Activated T-helper 2 cell treated with anti-CD3 and anti-CD28 coated beads, Interferon-gamma antibody, Interleukin-2, Interleukin-4, amounts not matched to agents 10 μg/mL and 5 μg/mL and 100 μg/mL, durations not matched to agents 14 hours and 24 hours and 36 hours (primary cell): ENCODE data around the gene MEGF11. TPM values are rescaled to one million over a fixed set of nuclear protein-coding genes. Genes with fewer than 3 reads are reported as not detected.

Source experiments
- DNase-seq: peaks from one replicate; pipeline ENCODE4 v3.0.0; 2021; ENCODE audit warnings: low spot score
- H3K27ac Mint-ChIP-seq: one replicate; pipeline ENCODE4 v1.8.0; 2021; ENCODE audit warnings: mixed read lengths
- H3K27me3 Mint-ChIP-seq: one replicate; pipeline ENCODE4 v1.8.0; 2021; ENCODE audit warnings: low read depth, mixed read lengths
- H3K36me3 Mint-ChIP-seq: one replicate; pipeline ENCODE4 v1.8.0; 2021; ENCODE audit warnings: low read depth, mixed read lengths
- H3K4me1 Mint-ChIP-seq: one replicate; pipeline ENCODE4 v1.8.0; 2021; ENCODE audit warnings: low read depth, mixed read lengths
- H3K4me3 Mint-ChIP-seq: one replicate; pipeline ENCODE4 v1.8.0; 2021; ENCODE audit warnings: low read depth, mild to moderate bottlenecking, moderate library complexity, mixed read lengths
- H3K9me3 Mint-ChIP-seq: one replicate; pipeline ENCODE4 v1.8.0; 2021; ENCODE audit warnings: mixed read lengths
- intact Hi-C: fragments of 100-400 bp; cut with micrococcal nuclease; formaldehyde crosslinking; loops from one replicate; pipeline ENCODE4 v1.15.1; 2023
- total RNA-seq: library from RNA; stranded (reverse); gene quantifications from 2 replicates; pipeline ENCODE4 v1.2.3, GENCODE V29; 2022

Gene MEGF11
- total RNA-seq, 1 donor from 2014 or later: not detected

DNA sequence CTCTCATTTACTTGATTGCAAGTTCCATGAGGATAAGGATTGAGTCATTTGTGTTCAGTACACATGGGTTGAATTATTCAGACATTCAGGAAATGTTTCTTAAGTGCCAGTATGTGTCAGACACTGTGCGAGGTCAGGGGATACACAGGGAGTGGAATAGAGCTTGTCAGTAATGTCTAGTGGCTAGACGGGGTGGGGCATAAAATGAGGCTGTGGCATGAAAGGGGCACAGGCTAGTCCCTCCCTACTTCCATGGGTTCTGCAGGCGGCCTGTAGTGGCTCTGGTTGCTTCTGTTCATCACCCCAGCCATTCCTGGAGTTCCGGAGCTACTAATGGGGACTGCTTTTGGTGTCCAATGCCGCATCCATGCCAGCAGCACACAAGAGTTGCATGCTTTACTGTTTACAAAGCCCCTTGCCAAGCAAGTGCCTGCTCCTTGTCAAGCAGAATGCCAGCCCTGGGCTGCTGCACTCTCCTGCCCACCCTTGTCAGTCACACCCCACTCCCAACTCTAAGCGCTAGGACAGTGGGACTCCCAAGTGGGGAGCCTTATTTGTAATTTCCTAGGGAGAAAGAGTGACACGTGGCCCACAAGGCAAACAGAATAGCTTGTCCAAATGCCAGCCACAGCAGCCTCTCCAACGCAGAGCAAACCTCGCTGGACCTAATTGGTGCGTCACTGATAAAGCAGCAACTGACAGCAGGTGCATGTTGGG, 313.5 kb downstream of the MEGF11 start:
- Mint-ChIP-seq H3K27ac (no peak overlapping the region), H3K4me3 (no peak overlapping the region), H3K4me1 (peaks cover 16% of the 10 kb centered on the region), H3K36me3 (no peaks in the 10 kb centered on the region), H3K9me3 (no peaks in the 10 kb centered on the region), H3K27me3 (peaks cover 14% of the 10 kb centered on the region)
- intact Hi-C loops: no loop called here
- no peak for DNase-seq

DNA sequence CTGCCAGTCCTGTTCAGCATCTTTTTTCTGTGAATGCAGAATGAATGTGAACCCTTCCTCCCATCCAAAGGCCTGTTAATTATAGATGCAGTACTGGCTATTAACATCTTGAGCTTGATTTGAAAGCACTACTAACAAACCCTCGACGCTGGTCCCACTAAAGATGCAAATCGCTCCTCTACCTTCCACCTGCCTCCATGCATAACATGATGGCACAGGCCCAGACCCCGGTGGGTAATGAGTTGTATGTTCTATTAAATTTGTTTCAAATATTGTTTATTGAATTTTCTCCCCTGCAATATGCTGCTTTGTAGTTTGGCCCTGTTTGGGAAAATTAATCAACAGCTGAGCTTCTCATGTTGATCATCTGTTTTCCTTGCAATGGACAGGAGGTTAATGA, 314.9 kb downstream of the MEGF11 start:
- Mint-ChIP-seq H3K4me1 (peaks cover 16% of the 10 kb centered on the region), H3K27ac (no peak overlapping the region), H3K4me3 (no peak overlapping the region), H3K27me3 (peaks cover 8% of the 10 kb centered on the region), H3K36me3 (no peaks in the 10 kb centered on the region), H3K9me3 (no peaks in the 10 kb centered on the region)
- intact Hi-C loops: no loop called here
- DNase-seq: no peak

DNA sequence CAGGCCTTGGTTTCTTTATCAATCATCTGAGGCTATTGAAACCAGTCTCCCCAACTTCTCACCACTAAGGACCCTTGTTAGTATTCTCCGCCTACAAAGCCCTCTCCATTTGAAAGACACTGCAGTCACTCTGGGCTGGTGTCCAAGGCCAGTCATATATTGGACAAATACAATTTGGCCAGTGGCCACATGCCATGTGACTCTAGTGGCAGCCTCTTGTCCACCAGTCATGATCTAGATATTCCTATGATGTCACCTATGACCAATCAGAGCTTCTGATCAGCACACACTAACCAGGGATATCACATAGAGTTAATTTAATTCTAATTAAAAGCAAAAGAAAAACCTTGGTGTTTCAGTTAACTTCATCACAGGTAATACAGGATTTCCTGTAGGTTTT, 316.1 kb downstream of the MEGF11 start:
- peaks cover 14% of the 10 kb centered on the region for H3K4me1 Mint-ChIP-seq

DNA sequence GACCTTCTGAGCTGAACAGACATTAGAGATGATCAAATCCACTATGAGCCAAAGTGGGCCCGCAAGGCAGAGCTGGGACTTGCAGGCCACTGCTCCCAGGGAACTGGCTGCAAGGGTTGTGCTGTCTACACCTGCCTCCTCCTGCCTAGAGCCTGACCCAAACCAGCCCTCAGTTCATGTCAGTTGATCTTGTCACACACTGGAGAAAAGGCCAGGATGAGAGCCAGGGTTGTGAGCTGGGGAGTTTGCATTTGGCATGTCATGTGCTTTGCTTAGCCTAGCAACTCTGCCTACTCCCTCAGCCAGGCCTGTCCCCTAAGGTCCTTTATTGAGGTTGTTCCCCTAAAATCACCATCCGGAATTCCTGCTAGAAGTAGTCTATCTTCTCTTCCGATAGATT, 316.5 kb downstream of the MEGF11 start:
- no peak overlapping the region for H3K27ac Mint-ChIP-seq
- no peak overlapping the region for H3K4me3 Mint-ChIP-seq
- H3K36me3 Mint-ChIP-seq: no peaks in the 10 kb centered on the region
- H3K27me3 Mint-ChIP-seq: peaks cover 7% of the 10 kb centered on the region
- peaks cover 9% of the 10 kb centered on the region for H3K4me1 Mint-ChIP-seq
- no peak for DNase-seq
- H3K9me3 Mint-ChIP-seq: no peaks in the 10 kb centered on the region
- intact Hi-C loops: no loop called here

More for the DNA sequence above, 316.1 kb downstream of the MEGF11 start:
- intact Hi-C loops: no loop called here
- Mint-ChIP-seq H3K36me3 (no peaks in the 10 kb centered on the region), H3K27ac (no peak overlapping the region), H3K9me3 (no peaks in the 10 kb centered on the region), H3K27me3 (peaks cover 4% of the 10 kb centered on the region), H3K4me3 (no peak overlapping the region)
- no peak for DNase-seq

DNA sequence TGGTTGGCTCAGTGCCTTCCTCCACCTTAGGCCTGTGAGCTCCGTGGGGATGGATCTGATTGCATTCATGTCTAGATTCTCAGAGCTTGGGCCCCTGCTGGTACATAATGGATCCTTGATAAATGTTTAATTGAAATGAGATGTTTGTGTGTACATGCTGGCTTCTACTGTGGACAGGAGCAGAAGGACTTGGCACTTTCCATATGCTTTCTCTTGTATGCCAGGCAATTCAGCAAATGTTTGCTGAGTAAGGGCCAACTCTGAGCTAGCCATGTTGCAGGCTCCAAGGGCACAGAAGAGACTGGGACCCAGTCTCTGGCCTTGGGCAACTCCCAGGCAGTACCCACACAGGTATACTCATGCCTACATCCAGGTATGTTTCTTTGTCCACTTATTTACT, 317.3 kb downstream of the MEGF11 start:
- Mint-ChIP-seq H3K9me3 (no peaks in the 10 kb centered on the region), H3K4me3 (no peak overlapping the region), H3K4me1 (peaks cover 3% of the 10 kb centered on the region), H3K27ac (no peak overlapping the region), H3K27me3 (peaks cover 7% of the 10 kb centered on the region), H3K36me3 (no peaks in the 10 kb centered on the region)
- intact Hi-C loops: no loop called here
- DNase-seq: no peak

DNA sequence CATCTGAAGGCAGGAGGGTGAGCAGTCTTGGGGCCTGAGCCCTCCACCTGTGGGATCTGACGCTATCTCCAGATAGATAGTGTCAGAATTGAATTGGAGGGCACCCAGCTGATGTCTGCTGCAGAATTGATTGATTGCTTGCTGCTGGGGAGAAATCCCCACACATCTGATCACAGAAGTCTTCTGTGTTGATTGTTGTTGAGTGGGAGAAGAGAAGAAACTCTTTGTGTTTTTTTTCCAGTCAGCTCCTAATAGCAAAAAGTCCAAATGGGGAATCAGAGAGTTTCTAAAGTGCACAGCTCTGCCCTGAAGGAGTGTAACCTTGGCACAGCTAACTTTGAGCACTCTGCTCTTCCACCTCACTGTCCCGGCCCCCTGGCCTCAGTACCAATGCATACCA, 318.2 kb downstream of the MEGF11 start:
- peaks cover 3% of the 10 kb centered on the region for H3K4me1 Mint-ChIP-seq
- H3K36me3 Mint-ChIP-seq: no peaks in the 10 kb centered on the region
- DNase-seq: no peak
- peaks cover 4% of the 10 kb centered on the region for H3K27me3 Mint-ChIP-seq
- intact Hi-C loops: no loop called here
- no peak overlapping the region for H3K4me3 Mint-ChIP-seq
- no peaks in the 10 kb centered on the region for H3K9me3 Mint-ChIP-seq
- no peak overlapping the region for H3K27ac Mint-ChIP-seq

DNA sequence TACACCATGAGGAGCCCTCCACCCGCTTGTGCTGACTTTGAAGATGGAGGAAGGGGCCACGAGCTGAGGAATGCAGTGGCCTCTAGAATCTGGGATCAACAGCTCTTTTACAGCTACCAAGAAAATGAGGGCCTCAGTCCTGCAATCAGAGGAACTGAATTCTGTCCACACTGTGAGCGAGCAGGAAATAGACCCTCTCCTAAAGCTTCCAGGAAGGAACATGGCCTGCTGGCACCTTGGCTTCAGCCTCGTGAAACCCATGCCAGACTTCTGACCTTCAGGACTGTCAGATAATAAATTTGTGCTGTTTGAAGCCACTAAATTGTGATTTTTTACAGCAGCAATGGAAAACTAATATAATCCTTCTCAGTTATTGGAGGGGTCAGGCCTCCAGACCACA, 322.3 kb downstream of the MEGF11 start:
- Mint-ChIP-seq H3K27ac (no peak overlapping the region), H3K27me3 (peaks cover 3% of the 10 kb centered on the region), H3K4me3 (no peak overlapping the region), H3K36me3 (no peaks in the 10 kb centered on the region), H3K9me3 (no peaks in the 10 kb centered on the region), H3K4me1 (no peaks in the 10 kb centered on the region)
- intact Hi-C loops: no loop called here
- DNase-seq: no peak

DNA sequence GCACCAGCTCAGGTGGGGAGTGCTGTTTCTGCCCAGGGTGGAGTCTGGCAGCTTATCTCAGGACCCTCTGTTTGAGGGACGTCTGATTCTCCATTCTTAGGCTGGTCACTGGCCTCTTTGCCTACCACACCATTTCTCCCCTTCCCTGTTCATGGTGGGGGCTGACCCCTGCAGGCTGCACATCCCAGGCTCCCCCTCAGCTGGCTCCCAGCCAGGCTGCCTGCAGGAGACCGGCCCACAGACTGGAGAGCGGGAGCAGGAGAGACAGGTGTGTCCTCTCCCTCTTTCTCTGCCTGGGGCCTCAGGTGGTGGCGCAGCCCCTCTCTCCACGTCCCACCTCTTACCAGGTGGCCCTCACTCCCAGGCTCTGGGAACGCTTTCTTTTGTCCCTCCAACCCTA, 323.4 kb downstream of the MEGF11 start:
- no peak for DNase-seq
- H3K27me3 Mint-ChIP-seq: peaks cover 3% of the 10 kb centered on the region

DNA sequence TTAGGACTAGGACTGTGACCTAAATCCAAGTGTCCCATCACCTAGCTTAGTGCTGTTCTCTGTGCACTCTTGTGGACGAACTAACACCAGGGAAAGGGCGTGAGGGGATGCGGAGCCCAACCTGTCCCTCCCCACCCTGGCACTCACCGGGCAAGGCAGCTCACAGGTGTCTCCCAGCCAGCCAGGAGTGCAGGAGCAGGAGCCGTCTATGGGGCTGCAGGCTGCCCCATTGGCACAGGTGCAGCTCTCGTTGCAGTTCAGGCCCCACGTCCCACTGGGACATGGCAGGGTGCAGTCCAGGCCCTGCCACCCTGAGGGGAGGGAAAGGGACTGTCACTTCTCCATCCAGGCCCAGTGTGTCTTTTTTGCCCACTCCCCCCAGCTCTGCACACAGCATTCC, 324.0 kb downstream of the MEGF11 start:
- no peaks in the 10 kb centered on the region for H3K9me3 Mint-ChIP-seq
- H3K27me3 Mint-ChIP-seq: peaks cover 3% of the 10 kb centered on the region
- no peak overlapping the region for H3K4me3 Mint-ChIP-seq
- H3K27ac Mint-ChIP-seq: no peak overlapping the region
- intact Hi-C loops: no loop called here
- H3K4me1 Mint-ChIP-seq: no peaks in the 10 kb centered on the region
- DNase-seq: no peak
- no peaks in the 10 kb centered on the region for H3K36me3 Mint-ChIP-seq

More for the DNA sequence above, 323.4 kb downstream of the MEGF11 start:
- no peaks in the 10 kb centered on the region for H3K36me3 Mint-ChIP-seq
- no peak overlapping the region for H3K4me3 Mint-ChIP-seq
- no peaks in the 10 kb centered on the region for H3K9me3 Mint-ChIP-seq
- H3K27ac Mint-ChIP-seq: no peak overlapping the region
- no peaks in the 10 kb centered on the region for H3K4me1 Mint-ChIP-seq
- intact Hi-C loops: no loop called here

DNA sequence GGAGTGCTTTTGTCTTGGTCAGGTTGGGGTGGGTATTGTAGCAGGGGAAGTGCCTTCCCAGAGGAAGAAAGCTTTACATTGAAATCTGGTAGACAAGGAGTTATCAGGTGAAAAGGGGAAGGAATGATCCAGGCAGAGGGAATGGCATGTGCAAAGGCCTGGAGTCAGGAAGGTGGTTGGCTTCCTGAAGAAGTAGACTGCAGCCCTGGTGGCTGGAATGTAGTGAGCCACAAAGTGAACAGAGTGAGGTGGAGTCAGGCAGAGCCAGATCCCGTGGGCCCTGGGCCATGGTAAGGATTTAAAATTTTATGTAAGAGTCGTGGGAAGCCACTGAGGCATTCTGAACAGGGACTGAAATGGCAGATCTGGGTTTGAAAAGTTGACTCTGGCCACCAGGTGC, 326.0 kb downstream of the MEGF11 start:
- H3K4me1 Mint-ChIP-seq: no peaks in the 10 kb centered on the region
- H3K9me3 Mint-ChIP-seq: no peaks in the 10 kb centered on the region
- intact Hi-C loops: no loop called here
- peaks cover 3% of the 10 kb centered on the region for H3K27me3 Mint-ChIP-seq
- no peak overlapping the region for H3K4me3 Mint-ChIP-seq
- no peak overlapping the region for H3K27ac Mint-ChIP-seq
- no peaks in the 10 kb centered on the region for H3K36me3 Mint-ChIP-seq
- no peak for DNase-seq

DNA sequence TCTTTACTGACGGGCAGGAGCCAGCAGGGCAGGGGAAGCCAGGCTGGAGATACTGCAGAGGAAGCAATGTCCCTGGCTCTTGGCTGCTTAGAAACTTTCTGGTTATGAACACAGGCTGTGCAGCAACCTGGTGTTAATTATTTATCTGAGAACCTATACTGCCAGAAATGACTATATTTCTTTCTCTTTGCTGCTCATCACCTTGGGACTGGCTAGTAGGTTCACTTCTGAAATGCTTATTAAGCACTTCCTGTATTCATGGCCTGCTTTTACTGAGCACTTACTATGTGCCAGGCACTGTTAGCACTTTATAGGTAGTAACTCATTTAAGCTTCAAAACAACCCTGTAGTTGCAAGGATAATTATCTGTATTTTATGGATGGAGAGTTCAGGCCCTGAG, 326.7 kb downstream of the MEGF11 start:
- no peaks in the 10 kb centered on the region for H3K4me1 Mint-ChIP-seq
- no peaks in the 10 kb centered on the region for H3K27me3 Mint-ChIP-seq
- no peak for DNase-seq
- H3K36me3 Mint-ChIP-seq: no peaks in the 10 kb centered on the region
- intact Hi-C loops: no loop called here
- H3K9me3 Mint-ChIP-seq: no peaks in the 10 kb centered on the region
- H3K4me3 Mint-ChIP-seq: no peak overlapping the region
- no peak overlapping the region for H3K27ac Mint-ChIP-seq

DNA sequence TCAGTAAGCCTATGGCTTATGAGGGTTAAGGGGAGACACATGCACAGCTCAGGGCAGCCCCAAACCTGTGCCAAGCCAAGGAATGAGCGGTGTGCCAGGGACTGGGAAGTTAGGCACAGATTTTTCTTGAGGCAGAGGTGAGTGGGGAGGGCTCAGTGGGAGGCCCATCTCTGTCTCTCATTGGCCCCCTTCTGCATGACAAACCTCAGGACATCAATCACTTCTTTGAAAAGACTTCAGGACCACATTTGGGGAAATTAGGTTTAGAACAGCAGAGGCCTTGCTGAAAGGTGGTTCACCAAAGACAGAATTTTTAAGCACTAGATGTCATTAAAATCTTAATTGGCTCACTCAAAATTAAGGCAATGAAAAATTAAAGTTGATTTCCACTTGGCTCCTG, 327.1 kb downstream of the MEGF11 start:
- intact Hi-C loops: no loop called here
- Mint-ChIP-seq H3K9me3 (no peaks in the 10 kb centered on the region), H3K36me3 (no peaks in the 10 kb centered on the region), H3K4me3 (no peak overlapping the region), H3K27ac (no peak overlapping the region), H3K4me1 (no peaks in the 10 kb centered on the region), H3K27me3 (no peaks in the 10 kb centered on the region)
- no peak for DNase-seq

DNA sequence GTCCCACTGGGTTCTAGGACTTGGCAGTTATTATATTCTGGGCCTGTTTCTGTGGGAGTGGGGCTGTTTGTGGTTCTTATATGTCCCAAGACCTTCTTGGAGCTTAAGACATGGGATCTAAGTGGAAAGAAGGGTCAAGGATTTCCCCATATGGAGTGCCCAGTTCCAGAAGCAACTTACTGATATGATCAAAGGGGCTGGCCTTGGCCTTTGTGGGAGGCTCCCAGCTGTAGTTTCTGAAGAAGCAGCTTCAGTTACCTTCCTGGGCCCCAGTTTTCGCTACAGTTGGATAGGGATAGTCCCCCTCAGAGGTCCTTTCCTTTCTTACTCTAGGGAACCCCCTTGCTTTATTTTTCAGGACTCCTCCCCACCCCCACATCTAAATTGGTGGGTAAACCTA, 328.2 kb downstream of the MEGF11 start:
- no peak for DNase-seq
- intact Hi-C loops: no loop called here
- Mint-ChIP-seq H3K36me3 (no peaks in the 10 kb centered on the region), H3K4me3 (no peak overlapping the region), H3K27ac (no peak overlapping the region), H3K9me3 (no peaks in the 10 kb centered on the region), H3K27me3 (no peaks in the 10 kb centered on the region), H3K4me1 (no peaks in the 10 kb centered on the region)

DNA sequence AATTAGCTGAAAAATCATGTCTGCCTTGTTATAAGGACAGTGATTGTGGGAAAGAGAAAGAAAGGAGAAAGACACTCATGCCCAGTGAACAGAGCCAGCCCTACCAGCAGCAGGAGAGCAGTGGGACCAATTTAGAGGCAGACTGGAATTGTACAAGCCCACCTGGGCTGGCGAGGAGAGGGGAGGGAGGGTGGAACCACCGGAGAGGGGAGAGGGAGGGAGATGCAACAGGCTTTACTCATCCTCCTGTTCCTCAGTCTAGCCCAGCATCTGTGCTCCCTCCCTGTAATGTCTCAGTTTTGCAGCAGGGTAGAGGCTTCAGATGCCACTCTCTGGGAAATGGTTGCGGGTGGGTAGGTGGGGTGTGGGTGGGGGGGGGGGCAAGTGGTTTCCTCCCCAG, 329.5 kb downstream of the MEGF11 start:
- Mint-ChIP-seq H3K4me1 (no peaks in the 10 kb centered on the region), H3K4me3 (no peak overlapping the region), H3K27ac (no peak overlapping the region), H3K36me3 (no peaks in the 10 kb centered on the region), H3K27me3 (no peaks in the 10 kb centered on the region), H3K9me3 (no peaks in the 10 kb centered on the region)
- intact Hi-C loops: no loop called here
- DNase-seq: no peak
